K562 (cell line): ENCODE results near the gene MED22. TPM values are rescaled to one million over a fixed set of nuclear protein-coding genes. Genes with fewer than 3 reads are reported as not detected.

Source experiments
- ATAC-seq: fragments of 200-7000 bp; cut with Tn5 transposase; 3 replicates; pipeline ENCODE4 v1.9.1; 2020; ENCODE audit warnings: moderate library complexity
- BruUV-seq: library from RNA; stranded (reverse); fragments of 400-500 nt; replicated peaks from 2 replicates; lab custom pipeline; 2021; lab: Mats Ljungman, UMichigan
- CTCF ChIA-PET: fragments of 300-600 bp; formaldehyde crosslinking; extraction: SDS; loops from one replicate; lab custom pipeline; 2021; ENCODE audit warnings: low intra/inter-chr PET ratio; lab: Yijun Ruan, JAX
- POLR2A ChIA-PET: fragments of 300-600, 350-650 bp; sonication (Branson Sonifier 250); formaldehyde crosslinking; extraction: SDS; loops from one replicate; lab custom pipeline; 2021; ENCODE audit warnings: antibody characterized with exemption, inconsistent platforms; lab: Yijun Ruan, JAX
- DNase-seq, 4 experiments: peaks; one replicate each; pipeline versions ENCODE4 v3.0.0 to v3.0.0-alpha.2; 2011 to 2018; ENCODE audit warnings: low spot score in 3 of 4, mixed read lengths in 3 of 4; ENCODE audit errors: extremely low read depth in 1 of 4
- FAIRE-seq: peaks from 2 replicates; lab custom pipeline; 2011; peaks lifted over from hg19 to GRCh38; lab: Jason Lieb, UNC
- H2AFZ ChIP-seq: 2 replicates; pipeline ENCODE4 v1.6.0; 2011; ENCODE audit warnings: low read depth, low read length, control low read depth, inconsistent platforms
- H3K27ac ChIP-seq: fragments of 200-600 bp; 3 replicates; pipeline ENCODE4 v1.8.0; 2011; ENCODE audit warnings: low read depth, mild to moderate bottlenecking, control low read depth, inconsistent platforms, low read length, moderate library complexity, mixed read lengths; ENCODE audit errors: extremely low read depth
- H3K27me3 ChIP-seq, 2 experiments: fragments of 300-600 bp in 1 of 2; 2 replicates in 1 of 2; 3 replicates in 1 of 2; pipeline versions ENCODE4 v1.6.0 to v1.8.0; 2011; ENCODE audit warnings: inconsistent platforms in 2 of 2, low read length in 2 of 2, mild to moderate bottlenecking in 1 of 2, mixed read lengths in 1 of 2, moderate library complexity in 1 of 2; ENCODE audit not compliant: control insufficient read depth in 2 of 2, insufficient read depth in 2 of 2
- H3K36me3 ChIP-seq: fragments of 300-600 bp; 3 replicates; pipeline ENCODE4 v1.8.0; 2011; ENCODE audit warnings: mild to moderate bottlenecking, low read length, inconsistent platforms; ENCODE audit not compliant: control insufficient read depth, insufficient read depth
- H3K4me1 ChIP-seq, 2 experiments: fragments of 200-600 bp in 1 of 2; replicated peaks in 1 of 2; 2 replicates in 1 of 2; 3 replicates in 1 of 2; pipeline versions ENCODE4 v1.5.1 to v1.8.0; 2011; ENCODE audit warnings: inconsistent platforms in 2 of 2, low read length in 2 of 2, mild to moderate bottlenecking in 1 of 2, mixed read lengths in 1 of 2, moderate library complexity in 1 of 2; ENCODE audit not compliant: control insufficient read depth in 2 of 2, insufficient read depth in 2 of 2
- H3K4me2 ChIP-seq: 2 replicates; pipeline ENCODE4 v1.6.1; 2011; ENCODE audit warnings: low read length, control low read depth, inconsistent platforms, mixed read lengths; ENCODE audit not compliant: insufficient read depth
- H3K4me3 ChIP-seq: fragments of 200-600 bp; sonication (generic), shearing (Covaris generic); 2 replicates; pipeline ENCODE4 v1.5.1; 2016; ENCODE audit warnings: control low read depth, inconsistent platforms
- H3K79me2 ChIP-seq: fragments of 200-600 bp; 3 replicates; pipeline ENCODE4 v1.8.0; 2011; ENCODE audit warnings: low read length, inconsistent platforms; ENCODE audit not compliant: control insufficient read depth, insufficient read depth
- H3K9ac ChIP-seq, 2 experiments: 2 replicates each; pipeline versions ENCODE4 v1.6.0 to v1.6.1; 2011; ENCODE audit warnings: low read depth in 2 of 2, low read length in 2 of 2, control low read depth in 1 of 2, inconsistent platforms in 1 of 2, mild to moderate bottlenecking in 1 of 2, mixed read lengths in 1 of 2; ENCODE audit not compliant: insufficient read depth in 1 of 2
- H3K9me1 ChIP-seq: one replicate; pipeline ENCODE4 v1.6.0; 2011; ENCODE audit warnings: inconsistent platforms, mild to moderate bottlenecking, low read length, moderate library complexity; ENCODE audit not compliant: control insufficient read depth, insufficient read depth
- H3K9me3 ChIP-seq: replicated peaks from 2 replicates; pipeline ENCODE4 v1.5.1; 2011; ENCODE audit warnings: low read depth, low read length, inconsistent platforms; ENCODE audit not compliant: control insufficient read depth, insufficient read depth
- H4K20me1 ChIP-seq: replicated peaks from 2 replicates; pipeline ENCODE4 v1.6.1; 2011; ENCODE audit warnings: low read length, inconsistent platforms, mixed read lengths; ENCODE audit not compliant: control insufficient read depth, insufficient read depth
- CBX5 ChIP-seq: IDR thresholded peaks from 2 replicates; pipeline ENCODE4 v1.6.1; 2014; ENCODE audit warnings: low read depth, borderline replicate concordance
- KDM1A ChIP-seq, 2 experiments: fragments of 450-650 bp; IDR thresholded peaks; 2 replicates each; pipeline ENCODE4 v1.6.1; 2016; ENCODE audit warnings: mild to moderate bottlenecking in 2 of 2
- NFE2L1 ChIP-seq: fragments of 450-650 bp; IDR thresholded peaks from 2 replicates; pipeline ENCODE4 v1.6.1; 2016; ENCODE audit warnings: missing genetic modification characterization, low read depth, mild to moderate bottlenecking, missing compliant biosample characterization, moderate library complexity, borderline replicate concordance
- POLR2G ChIP-seq: fragments of 200-400 bp; formaldehyde crosslinking; IDR thresholded peaks from 2 replicates; pipeline ENCODE4 v1.6.1; 2017; ENCODE audit warnings: low read depth, mild to moderate bottlenecking, antibody characterized with exemption, low read length, moderate library complexity
- PRPF4 ChIP-seq: fragments of 200-400 bp; formaldehyde crosslinking; IDR thresholded peaks from one replicate; pipeline ENCODE4 v1.6.1; 2017; ENCODE audit warnings: low read length, low read depth, mild to moderate bottlenecking; ENCODE audit not compliant: insufficient read depth, poor library complexity, severe bottlenecking
- RBFOX2 ChIP-seq: fragments of 200-400 bp; formaldehyde crosslinking; IDR thresholded peaks from 2 replicates; pipeline ENCODE4 v1.6.1; 2017; ENCODE audit warnings: low read depth, mild to moderate bottlenecking, low read length, moderate library complexity
- WGBS: fragments of 100-300 bp; shearing (Covaris generic); methylation state at CpG from one replicate; pipeline ENCODE4 v1.1.6; 2016; ENCODE audit warnings: low coverage, mixed read lengths; ENCODE audit not compliant: insufficient coverage; ENCODE audit errors: missing lambda C conversion rate; 5-methylcytosine and 5-hydroxymethylcytosine counted together
- in situ Hi-C: fragments of 300-500 bp; cut with MboI; formaldehyde crosslinking; loops from 4 replicates; pipeline ENCODE4 v1.15.0; 2018; ENCODE audit warnings: inconsistent platforms, mixed read lengths
- intact Hi-C: fragments of 100-400 bp; cut with micrococcal nuclease; formaldehyde crosslinking; loops from 2 replicates; pipeline ENCODE4 v1.14.2; 2022
- polyA plus RNA-seq, 8 experiments: library from polyadenylated mRNA; depleted of rRNA in 4 of 8; stranded (reverse) in 5 of 8; unstranded in 3 of 8; fragments of >200 nt; fragmentation: Nextera tagmentation in 2 of 8; fragmentation: Illumina TruSeq in 1 of 8; extraction: Ambion mirVana in 2 of 8; extraction: Trizol in 1 of 8; gene quantifications; 2 replicates each; pipeline versions ENCODE4 v1.2.1 to v1.2.3, GENCODE V29; 2011 to 2014; ENCODE audit warnings: inconsistent platforms in 1 of 8, missing spikeins in 1 of 8
- total RNA-seq, 7 experiments: library from RNA; depleted of rRNA in 6 of 7; stranded (reverse); fragments of >200 nt in 6 of 7; fragmentation: Illumina TruSeq in 2 of 7; extraction: Trizol in 2 of 7; gene quantifications; 2 replicates each; pipeline versions ENCODE4 v1.2.1 to v1.2.3, GENCODE V29; 2011 to 2021; ENCODE audit warnings: low replicate concordance in 1 of 7
- TF ChIP-seq, protein P1 (sequence below): sonication (generic); formaldehyde crosslinking; IDR thresholded peaks from 2 replicates; pipeline ENCODE4 v1.8.0; 2022; ENCODE audit warnings: mild to moderate bottlenecking, missing genetic modification reagents
- TF ChIP-seq, protein P2 (sequence below), 2 experiments: fragments of 450-650 bp; IDR thresholded peaks; 2 replicates each; pipeline ENCODE4 v1.6.1; 2016
- TF ChIP-seq, protein P3 (sequence below), 3 experiments: IDR thresholded peaks in 2 of 3; conservative IDR thresholded peaks in 1 of 3; 2 replicates each; pipeline ENCODE4 v1.5.1; 2011 to 2012; ENCODE audit warnings: low read length in 3 of 3, mild to moderate bottlenecking in 3 of 3, control low read depth in 2 of 3, improper control_type of control experiment in 1 of 3, inconsistent platforms in 1 of 3, low read depth in 1 of 3, mixed read lengths in 1 of 3, moderate library complexity in 1 of 3; ENCODE audit not compliant: insufficient read depth in 2 of 3

Gene MED22
- total and polyA plus RNA-seq, 9 of the 15 experiments (the other 6 are each of a cell fraction or from before 2014, with no cell fraction given), result 0.73 to 35.6 (median 22.3) TPM

DNA sequence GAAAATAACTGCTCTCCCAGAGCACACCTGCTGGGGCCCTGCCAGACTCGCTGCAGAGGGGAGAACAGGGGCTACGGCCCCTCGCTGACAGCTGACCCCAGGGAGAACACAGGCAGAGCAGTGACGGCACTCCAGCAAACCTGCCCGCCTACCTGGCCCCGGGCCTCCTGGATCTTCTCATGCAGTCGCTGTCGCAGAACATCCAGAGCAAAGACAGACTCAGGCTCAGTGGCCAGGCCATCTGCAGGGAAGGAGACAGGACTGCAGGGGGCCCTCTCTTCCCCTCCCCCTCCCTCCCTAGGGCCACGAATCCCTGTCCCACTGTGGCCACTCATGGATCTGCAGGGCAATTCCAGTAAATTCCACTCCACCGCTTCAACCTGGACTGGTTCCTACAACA is 14.4 kb downstream of the MED22 start:
- CTCF ChIA-PET, result interaction anchor here (0.6 kb wide), 1 partner anchor 149 kb away, joined by 3 read pairs; no protein-coding TSS in a partner anchor
- H3K79me2 ChIP-seq, result peaks cover 39% of the 10 kb centered on the region
- intact Hi-C loops (no loop called here), in situ Hi-C loops (loop anchor here (5.0 kb wide), 1 partner anchor 146 kb away; no protein-coding TSS in a partner anchor)
- H3K9me1 ChIP-seq, result no peaks in the 10 kb centered on the region
- FAIRE-seq (no peak), ATAC-seq (no peak), DNase-seq (peak in 2 of 4 experiments; percentile 49 to 57)
- no peak overlapping the region for H3K4me3 ChIP-seq
- H3K4me1 ChIP-seq, result peaks cover 6 to 42% of the 10 kb centered on the region in 2 experiments; a peak in 4 of 5 replicates
- no peak overlapping the region for H2AFZ ChIP-seq
- H3K9me3 ChIP-seq, result no peaks in the 10 kb centered on the region
- H3K9ac ChIP-seq, result peak overlapping the region in 1 of 2 experiments; percentile 33; a peak in 1 of 4 replicates
- H3K36me3 ChIP-seq, result peaks cover 56% of the 10 kb centered on the region
- WGBS, result 97% methylated on average over 8 of the region's 10 CpGs
- TF ChIP-seq, protein P1, sequence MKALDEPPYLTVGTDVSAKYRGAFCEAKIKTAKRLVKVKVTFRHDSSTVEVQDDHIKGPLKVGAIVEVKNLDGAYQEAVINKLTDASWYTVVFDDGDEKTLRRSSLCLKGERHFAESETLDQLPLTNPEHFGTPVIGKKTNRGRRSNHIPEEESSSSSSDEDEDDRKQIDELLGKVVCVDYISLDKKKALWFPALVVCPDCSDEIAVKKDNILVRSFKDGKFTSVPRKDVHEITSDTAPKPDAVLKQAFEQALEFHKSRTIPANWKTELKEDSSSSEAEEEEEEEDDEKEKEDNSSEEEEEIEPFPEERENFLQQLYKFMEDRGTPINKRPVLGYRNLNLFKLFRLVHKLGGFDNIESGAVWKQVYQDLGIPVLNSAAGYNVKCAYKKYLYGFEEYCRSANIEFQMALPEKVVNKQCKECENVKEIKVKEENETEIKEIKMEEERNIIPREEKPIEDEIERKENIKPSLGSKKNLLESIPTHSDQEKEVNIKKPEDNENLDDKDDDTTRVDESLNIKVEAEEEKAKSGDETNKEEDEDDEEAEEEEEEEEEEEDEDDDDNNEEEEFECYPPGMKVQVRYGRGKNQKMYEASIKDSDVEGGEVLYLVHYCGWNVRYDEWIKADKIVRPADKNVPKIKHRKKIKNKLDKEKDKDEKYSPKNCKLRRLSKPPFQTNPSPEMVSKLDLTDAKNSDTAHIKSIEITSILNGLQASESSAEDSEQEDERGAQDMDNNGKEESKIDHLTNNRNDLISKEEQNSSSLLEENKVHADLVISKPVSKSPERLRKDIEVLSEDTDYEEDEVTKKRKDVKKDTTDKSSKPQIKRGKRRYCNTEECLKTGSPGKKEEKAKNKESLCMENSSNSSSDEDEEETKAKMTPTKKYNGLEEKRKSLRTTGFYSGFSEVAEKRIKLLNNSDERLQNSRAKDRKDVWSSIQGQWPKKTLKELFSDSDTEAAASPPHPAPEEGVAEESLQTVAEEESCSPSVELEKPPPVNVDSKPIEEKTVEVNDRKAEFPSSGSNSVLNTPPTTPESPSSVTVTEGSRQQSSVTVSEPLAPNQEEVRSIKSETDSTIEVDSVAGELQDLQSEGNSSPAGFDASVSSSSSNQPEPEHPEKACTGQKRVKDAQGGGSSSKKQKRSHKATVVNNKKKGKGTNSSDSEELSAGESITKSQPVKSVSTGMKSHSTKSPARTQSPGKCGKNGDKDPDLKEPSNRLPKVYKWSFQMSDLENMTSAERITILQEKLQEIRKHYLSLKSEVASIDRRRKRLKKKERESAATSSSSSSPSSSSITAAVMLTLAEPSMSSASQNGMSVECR (CRISPR knock-in tag), result no peak
- no peak for TF ChIP-seq NFE2L1
- TF ChIP-seq, protein P2, sequence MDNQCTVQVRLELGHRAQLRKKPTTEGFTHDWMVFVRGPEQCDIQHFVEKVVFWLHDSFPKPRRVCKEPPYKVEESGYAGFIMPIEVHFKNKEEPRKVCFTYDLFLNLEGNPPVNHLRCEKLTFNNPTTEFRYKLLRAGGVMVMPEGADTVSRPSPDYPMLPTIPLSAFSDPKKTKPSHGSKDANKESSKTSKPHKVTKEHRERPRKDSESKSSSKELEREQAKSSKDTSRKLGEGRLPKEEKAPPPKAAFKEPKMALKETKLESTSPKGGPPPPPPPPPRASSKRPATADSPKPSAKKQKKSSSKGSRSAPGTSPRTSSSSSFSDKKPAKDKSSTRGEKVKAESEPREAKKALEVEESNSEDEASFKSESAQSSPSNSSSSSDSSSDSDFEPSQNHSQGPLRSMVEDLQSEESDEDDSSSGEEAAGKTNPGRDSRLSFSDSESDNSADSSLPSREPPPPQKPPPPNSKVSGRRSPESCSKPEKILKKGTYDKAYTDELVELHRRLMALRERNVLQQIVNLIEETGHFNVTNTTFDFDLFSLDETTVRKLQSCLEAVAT (IDR thresholded peaks at IDR 0.05), result no peak
- TF ChIP-seq RBFOX2, result peak; percentile 60
- TF ChIP-seq, protein P3, sequence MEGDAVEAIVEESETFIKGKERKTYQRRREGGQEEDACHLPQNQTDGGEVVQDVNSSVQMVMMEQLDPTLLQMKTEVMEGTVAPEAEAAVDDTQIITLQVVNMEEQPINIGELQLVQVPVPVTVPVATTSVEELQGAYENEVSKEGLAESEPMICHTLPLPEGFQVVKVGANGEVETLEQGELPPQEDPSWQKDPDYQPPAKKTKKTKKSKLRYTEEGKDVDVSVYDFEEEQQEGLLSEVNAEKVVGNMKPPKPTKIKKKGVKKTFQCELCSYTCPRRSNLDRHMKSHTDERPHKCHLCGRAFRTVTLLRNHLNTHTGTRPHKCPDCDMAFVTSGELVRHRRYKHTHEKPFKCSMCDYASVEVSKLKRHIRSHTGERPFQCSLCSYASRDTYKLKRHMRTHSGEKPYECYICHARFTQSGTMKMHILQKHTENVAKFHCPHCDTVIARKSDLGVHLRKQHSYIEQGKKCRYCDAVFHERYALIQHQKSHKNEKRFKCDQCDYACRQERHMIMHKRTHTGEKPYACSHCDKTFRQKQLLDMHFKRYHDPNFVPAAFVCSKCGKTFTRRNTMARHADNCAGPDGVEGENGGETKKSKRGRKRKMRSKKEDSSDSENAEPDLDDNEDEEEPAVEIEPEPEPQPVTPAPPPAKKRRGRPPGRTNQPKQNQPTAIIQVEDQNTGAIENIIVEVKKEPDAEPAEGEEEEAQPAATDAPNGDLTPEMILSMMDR (IDR thresholded peaks at IDR 0.05 in 2 of 3, conservative IDR thresholded peaks at IDR 0.05 in 1 of 3; ENCODE audit: insufficient read depth in 2 of 3, low read depth in 1 of 3, low read length in 3 of 3), result peak; percentile 25 to 67 (median 31); a peak in 4 of 6 replicates
- TF ChIP-seq KDM1A (IDR thresholded peaks at IDR 0.05), result peak in 1 of 2 experiments; percentile 45; a peak in 1 of 4 replicates
- peak; percentile 43 for TF ChIP-seq POLR2G
- no peak for TF ChIP-seq PRPF4
- no peak for TF ChIP-seq CBX5
- H3K27ac ChIP-seq, result no peak overlapping the region
- no peak overlapping the region for H3K4me2 ChIP-seq
- peaks cover 4% of the 10 kb centered on the region; the same call in 1 of the 2 replicates for H4K20me1 ChIP-seq
- BruUV-seq, result no TSS peak
- POLR2A ChIA-PET, result interaction anchor here (0.7 to 2.3 kb wide), 4 partner anchors 11 to 147 kb away, joined by 3 to 9 read pairs (median 3); partner anchors contain the start of genes MED22 and RPL7A
- no peaks in the 10 kb centered on the region; a peak in 1 of 5 replicates for H3K27me3 ChIP-seq
